ENCODE measurements around the gene CEP170B. TPM values are rescaled to one million over a fixed set of nuclear protein-coding genes. Genes with fewer than 3 reads are reported as not detected.
A peak's percentile ranks its signal among the peaks of the same experiment; 100 is the strongest.

Gene CEP170B
- polyA plus RNA-seq, 1 experiment, result 4.2 TPM

GRCh38 chr14:104824353-104824997 is 40.6 kb upstream of the CEP170B start:
- Histone ChIP-seq H3K27me3 (ENCODE audit: control insufficient read depth, insufficient read depth, low read length) (no peaks in the 10 kb centered on the region), H3K9me3 (ENCODE audit: control insufficient read depth, insufficient read depth, low read length) (no peaks in the 10 kb centered on the region; the same call in 1 of the 2 replicates), H3K4me3 (ENCODE audit: low read depth, low read length) (no peak overlapping the region), H3K27ac (ENCODE audit: low read depth, low read length) (no peak overlapping the region)
- POLR2A ChIA-PET, result no interaction called here
- no peak for DNase-seq (ENCODE audit: low read depth, low spot score)
- TF ChIP-seq CTCF (IDR thresholded peaks at IDR 0.05; ENCODE audit: low read depth, low read length), result no peak
- CTCF ChIA-PET, result no interaction called here

GRCh38 chr14:104826189-104826860 is 38.7 kb upstream of the CEP170B start:
- peak overlapping the region; percentile 11 for H3K27ac ChIP-seq (ENCODE audit: low read depth, low read length)
- POLR2A ChIA-PET, result interaction anchor here (0.5 to 1.1 kb wide), 3 partner anchors 58 to 136 kb away, joined by 3 to 4 read pairs (median 3); no protein-coding TSS in a partner anchor
- TF ChIP-seq CTCF (IDR thresholded peaks at IDR 0.05; ENCODE audit: low read depth, low read length), result peak; percentile 58

GRCh38 chr14:104826861-104827176 is 38.2 kb upstream of the CEP170B start:
- Histone ChIP-seq H3K27me3 (ENCODE audit: control insufficient read depth, insufficient read depth, low read length) (no peaks in the 10 kb centered on the region), H3K9me3 (ENCODE audit: control insufficient read depth, insufficient read depth, low read length) (no peaks in the 10 kb centered on the region; the same call in 1 of the 2 replicates), H3K4me3 (ENCODE audit: low read depth, low read length) (peak overlapping the region; percentile 63), H3K27ac (ENCODE audit: low read depth, low read length) (no peak overlapping the region)
- no peak for DNase-seq (ENCODE audit: low read depth, low spot score)
- ChIA-PET POLR2A (interaction anchor here (0.5 to 1.1 kb wide), 3 partner anchors 60 to 136 kb away, joined by 3 to 4 read pairs (median 3); no protein-coding TSS in a partner anchor), CTCF (interaction anchor here (0.6 to 2.6 kb wide), 41 partner anchors 10 to 516 kb away, joined by 3 to 90 read pairs (median 5); partner anchors contain the start of genes SIVA1 and ZBTB42)
- no peak for TF ChIP-seq CTCF (IDR thresholded peaks at IDR 0.05; ENCODE audit: low read depth, low read length)

More at GRCh38 chr14:104826189-104826860, 38.7 kb upstream of the CEP170B start:
- H3K4me3 ChIP-seq (ENCODE audit: low read depth, low read length), result peak overlapping the region; percentile 77
- no peaks in the 10 kb centered on the region; the same call in 1 of the 2 replicates for H3K9me3 ChIP-seq (ENCODE audit: control insufficient read depth, insufficient read depth, low read length)
- DNase-seq (ENCODE audit: low read depth, low spot score), result peak; percentile 21
- no peaks in the 10 kb centered on the region for H3K27me3 ChIP-seq (ENCODE audit: control insufficient read depth, insufficient read depth, low read length)
- CTCF ChIA-PET, result interaction anchor here (0.6 to 2.6 kb wide), 51 partner anchors 10 to 517 kb away, joined by 3 to 90 read pairs (median 4); partner anchors contain the start of genes SIVA1 and ZBTB42

GRCh38 chr14:104827177-104828055 is 37.7 kb upstream of the CEP170B start:
- no peak for DNase-seq (ENCODE audit: low read depth, low spot score)
- Histone ChIP-seq H3K27ac (ENCODE audit: low read depth, low read length) (no peak overlapping the region), H3K27me3 (ENCODE audit: control insufficient read depth, insufficient read depth, low read length) (no peaks in the 10 kb centered on the region), H3K4me3 (ENCODE audit: low read depth, low read length) (peak overlapping the region; percentile 63), H3K9me3 (ENCODE audit: control insufficient read depth, insufficient read depth, low read length) (no peaks in the 10 kb centered on the region; the same call in 1 of the 2 replicates)
- POLR2A ChIA-PET, result interaction anchor here (0.5 to 0.6 kb wide), 2 partner anchors 94 to 137 kb away, joined by 3 to 4 read pairs; no protein-coding TSS in a partner anchor
- CTCF ChIA-PET, result interaction anchor here (0.6 to 2.6 kb wide), 39 partner anchors 9 to 516 kb away, joined by 3 to 90 read pairs (median 5); partner anchors contain the start of genes SIVA1 and ZBTB42
- TF ChIP-seq CTCF (IDR thresholded peaks at IDR 0.05; ENCODE audit: low read depth, low read length), result peak; percentile 62
